SHP77 (cell line): ENCODE data around the gene MAIP1.
A peak's percentile ranks its signal among the peaks of the same experiment; 100 is the strongest.

ENCODE experiments used
- DNase-seq, 2 experiments: peaks; one replicate each; lab custom pipeline; 2025; lab: John Stamatoyannopoulos, UW

The MAIP1 gene

DNA sequence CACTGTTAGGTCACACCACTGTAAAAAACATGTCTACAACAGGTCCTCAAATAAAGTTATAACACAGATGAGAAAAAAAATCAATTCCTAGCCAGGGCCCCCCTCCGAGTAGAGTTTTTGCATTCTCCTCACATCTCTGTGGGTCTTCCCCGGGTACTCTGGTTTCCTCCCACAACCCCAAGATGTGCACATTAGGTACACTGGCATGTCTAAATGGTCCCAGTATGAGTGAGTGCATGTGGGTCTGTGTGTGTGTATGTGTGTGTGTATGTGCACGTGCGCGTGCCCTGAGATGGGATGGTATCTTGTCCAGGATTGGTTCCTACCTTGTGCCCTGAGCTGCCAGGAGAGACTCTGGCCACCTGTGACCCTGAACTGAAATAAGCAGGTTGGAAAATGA, 5.0 kb upstream of the MAIP1 start:
- no peak for DNase-seq

DNA sequence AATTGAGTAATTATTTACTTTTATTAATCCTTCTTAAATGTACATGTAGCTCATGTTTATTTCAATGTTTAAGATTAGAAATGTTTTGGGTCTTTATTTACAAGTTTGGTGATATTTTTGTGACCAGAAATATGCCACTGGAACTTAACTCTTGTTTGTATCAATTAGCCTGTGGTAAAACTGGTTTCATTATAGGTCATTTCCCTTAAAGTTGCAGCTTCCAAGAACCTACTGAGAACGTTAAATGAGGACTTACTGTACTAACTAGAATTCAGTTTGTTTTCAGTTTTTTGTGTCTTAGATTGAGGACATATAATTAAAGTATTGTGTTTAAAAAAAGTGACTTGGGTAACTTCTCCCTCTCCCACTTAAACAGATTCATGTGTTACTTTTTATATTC, 4.4 kb upstream of the MAIP1 start:
- DNase-seq: no peak

DNA sequence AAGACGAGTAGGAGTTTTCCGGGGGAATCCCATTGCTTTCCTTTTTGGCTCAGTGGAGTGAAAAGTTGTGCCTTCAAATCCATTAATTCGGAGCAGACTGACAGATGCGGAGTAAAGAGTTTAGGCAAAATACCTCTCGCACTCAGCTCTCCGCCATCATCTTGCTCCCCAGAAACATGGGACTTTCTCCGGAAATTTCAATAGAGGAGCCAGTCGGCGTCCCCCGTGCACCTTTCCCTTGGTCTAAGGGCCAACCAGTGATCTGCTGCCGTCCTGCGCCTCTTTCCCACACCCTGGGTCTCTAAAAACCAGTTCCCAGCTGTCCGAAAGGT, 409 bp upstream of the MAIP1 start:
- peak in 1 of 2 experiments; percentile 73 for DNase-seq

DNA sequence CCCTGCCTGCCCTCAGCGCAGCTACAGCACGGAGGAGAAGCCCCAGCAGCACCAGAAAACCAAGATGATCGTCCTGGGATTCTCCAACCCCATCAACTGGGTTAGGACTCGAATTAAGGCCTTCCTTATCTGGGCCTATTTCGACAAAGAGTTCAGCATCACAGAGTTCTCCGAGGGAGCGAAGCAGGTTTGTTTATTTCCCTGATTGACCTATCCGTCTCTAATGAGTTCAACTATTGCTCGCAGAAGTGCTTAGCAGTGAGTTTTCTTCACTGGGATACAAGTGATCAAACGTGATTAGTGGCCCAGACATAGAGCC, 639 bp downstream of the MAIP1 start:
- DNase-seq: no peak

DNA sequence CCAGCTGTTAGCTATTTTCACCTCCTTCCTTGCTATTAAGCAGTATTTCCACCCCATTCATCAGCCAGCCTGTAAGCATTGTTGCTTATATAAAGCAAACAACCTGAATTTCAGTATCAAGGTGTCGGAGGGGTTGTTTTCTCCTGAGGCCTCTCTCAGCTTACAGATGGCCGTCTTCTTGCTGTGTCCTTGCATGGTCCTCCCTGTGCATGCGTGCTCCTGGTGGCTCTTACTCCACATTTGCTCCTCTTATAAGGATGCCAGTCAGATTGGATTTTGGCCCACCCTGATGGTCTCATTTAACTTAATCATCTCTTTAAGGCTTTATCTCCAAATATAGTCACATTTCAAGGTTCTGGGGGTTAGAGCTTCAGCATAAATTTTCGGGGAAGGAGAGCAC, 2.6 kb downstream of the MAIP1 start:
- no peak for DNase-seq

DNA sequence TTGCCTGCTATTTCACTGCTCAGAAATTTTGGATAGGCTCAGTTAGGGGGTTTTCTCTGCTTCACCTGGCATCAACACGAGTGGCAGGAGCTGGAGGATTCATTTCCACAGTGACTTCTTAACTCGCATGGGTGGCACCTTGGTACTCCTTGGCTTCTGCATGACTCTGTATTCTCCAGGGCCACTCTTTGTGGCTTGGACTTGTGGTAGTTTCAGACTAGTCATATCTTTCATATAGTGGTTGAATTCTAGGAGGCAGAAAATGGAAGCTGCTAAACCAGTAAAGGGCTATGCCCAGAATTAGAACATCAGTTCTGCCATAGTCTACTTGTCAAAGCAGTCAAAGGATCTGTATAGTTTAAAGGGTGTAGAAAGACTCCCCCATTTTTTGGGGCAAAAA, 6.8 kb downstream of the MAIP1 start:
- no peak for DNase-seq

DNA sequence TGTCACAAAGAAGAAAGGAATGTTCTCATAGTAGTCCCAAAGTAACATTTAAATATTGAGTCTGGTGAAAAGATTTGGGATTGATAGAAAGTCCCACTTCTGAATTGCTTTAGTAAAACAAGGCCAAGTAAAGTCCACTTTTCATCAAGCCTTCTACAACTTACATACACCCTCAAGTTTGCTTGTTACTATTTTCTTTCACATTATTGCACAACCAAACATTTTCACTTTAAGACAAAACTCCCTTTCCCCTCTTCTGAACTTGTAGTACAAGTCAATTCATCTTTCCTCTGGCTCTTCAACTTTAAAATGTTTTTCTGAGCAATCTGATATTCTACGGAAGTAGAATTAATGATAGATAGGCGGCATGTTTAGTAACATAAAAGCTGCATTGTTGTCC, 11.0 kb downstream of the MAIP1 start:
- no peak for DNase-seq

DNA sequence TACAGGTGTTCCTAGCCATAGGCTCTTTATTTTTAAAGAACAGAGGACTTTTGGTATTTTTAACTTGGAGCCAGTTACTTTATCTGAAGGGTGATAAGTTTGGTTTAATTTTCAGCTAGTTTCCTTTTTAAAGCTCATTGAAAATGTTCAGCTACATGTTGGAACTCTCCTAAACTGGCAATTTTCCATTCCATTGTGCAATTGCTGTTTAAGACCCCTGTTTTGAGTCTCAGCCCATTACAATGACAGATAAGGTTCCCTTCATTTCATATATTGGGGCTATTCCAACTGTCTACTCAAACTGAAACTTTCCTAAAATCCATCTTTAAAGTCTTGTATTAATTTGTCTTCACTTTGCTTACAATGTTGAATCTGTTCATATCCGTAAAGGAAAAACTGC, 11.6 kb downstream of the MAIP1 start:
- no peak for DNase-seq

DNA sequence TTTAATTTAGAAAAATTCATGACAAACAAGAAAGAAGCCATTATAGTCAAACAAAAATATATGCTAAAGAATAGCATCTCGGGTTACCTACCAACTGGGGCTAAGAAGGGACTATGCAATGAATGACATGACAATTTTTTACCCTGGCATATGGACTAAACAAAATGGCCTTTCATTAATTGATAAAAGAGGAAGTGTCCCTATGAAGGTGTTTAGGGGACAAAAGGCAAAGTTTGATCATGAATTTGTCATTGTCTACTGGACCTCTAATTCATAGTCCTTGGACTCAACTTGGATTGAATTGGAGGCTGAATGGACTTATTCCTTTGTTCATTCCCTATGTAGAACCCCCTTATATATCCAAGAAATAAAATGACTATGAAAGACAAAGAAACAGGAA, 12.7 kb downstream of the MAIP1 start:
- no peak for DNase-seq

DNA sequence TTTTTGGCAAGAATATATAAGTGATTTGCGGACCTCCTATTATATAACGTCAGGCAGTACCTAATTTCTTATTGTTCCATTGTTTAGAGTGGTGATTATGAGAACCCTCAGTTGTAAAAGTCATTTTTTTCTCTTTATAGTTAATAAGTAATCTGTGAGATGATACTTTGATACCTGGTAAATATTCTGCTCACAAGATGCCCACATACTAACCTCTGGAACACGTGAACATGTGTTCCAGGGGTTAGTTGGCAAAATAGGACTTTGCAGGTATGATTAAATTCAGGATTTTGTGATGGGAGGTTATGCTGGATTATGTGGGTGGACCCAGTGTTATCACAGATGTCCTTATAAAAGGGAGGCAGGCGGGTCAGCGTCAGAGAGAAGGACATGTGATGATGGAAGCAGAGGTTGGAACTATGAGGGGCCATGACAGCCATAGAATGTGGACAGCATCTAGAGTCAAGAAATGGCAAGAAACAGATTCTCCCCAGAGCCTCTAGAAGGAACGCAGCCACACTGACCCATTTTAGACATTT, 16.8 kb downstream of the MAIP1 start:
- no peak for DNase-seq

DNA sequence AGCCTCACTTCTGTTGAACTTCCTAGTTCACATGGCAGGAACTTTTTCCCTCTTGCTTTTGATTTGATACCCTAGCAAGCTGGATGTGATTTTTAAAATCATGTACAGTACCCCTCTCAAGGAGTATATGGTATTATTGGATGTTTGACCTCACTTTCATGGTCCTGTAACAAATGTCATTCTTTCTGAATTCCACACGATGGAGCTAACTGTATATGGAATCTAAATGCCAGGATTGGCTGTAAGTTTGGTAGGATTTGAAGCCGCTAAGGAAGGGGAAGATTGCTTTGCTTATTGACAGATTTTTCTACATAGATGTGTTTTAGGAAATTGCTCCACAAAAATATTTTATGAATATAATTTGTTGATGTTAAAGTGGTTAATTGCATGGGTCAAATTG, 18.3 kb downstream of the MAIP1 start:
- DNase-seq: peak in 1 of 2 experiments; percentile 28

DNA sequence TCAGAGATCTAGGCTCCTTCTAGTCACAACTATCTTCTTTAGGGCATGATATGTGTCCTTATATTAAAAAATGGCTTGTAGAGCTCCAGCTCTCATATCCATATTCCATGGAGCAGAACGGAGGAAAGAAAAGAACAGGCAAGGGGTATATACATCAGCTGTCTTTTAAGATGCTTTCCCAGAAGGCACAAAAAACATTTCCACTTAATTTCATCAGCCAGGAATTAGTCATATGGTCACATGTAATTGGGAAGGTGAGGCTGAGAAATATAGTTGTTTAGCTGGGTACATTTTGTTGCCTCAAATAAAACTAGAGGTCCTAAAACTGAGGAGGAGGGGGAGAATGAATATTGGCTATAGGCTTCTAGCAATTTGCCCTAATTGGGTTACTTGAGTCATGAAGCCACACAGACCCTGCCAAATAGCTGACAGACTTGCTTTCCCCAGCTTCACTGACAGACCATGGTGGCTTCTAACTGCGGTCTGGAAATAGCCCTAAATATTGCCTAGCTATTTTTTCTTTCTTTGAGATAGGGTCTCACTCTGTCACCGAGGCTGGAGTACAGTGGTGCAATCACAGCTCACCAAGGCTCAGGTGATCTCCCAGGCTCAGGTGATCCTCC, 20.0 kb downstream of the MAIP1 start:
- no peak for DNase-seq

DNA sequence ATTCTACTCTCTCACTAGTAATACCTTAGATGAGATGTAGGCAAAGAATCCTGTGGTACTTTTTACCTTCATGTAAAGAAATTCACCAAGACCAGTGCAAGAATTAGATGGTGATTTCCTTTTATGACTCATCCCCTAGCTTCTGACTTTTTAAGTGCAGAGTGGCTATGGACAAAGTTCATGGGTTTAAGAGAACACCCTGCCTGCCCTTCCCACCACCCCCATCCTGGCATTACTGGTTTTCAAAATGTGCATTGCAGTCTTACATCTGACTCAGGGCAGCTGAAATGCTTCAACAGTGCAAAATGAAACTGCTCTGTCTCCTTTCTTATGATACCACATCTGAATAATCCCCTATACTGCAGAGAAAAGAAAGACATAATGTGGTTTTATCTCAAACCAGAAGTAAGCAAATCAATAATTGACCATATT, 22.6 kb downstream of the MAIP1 start:
- DNase-seq: no peak

DNA sequence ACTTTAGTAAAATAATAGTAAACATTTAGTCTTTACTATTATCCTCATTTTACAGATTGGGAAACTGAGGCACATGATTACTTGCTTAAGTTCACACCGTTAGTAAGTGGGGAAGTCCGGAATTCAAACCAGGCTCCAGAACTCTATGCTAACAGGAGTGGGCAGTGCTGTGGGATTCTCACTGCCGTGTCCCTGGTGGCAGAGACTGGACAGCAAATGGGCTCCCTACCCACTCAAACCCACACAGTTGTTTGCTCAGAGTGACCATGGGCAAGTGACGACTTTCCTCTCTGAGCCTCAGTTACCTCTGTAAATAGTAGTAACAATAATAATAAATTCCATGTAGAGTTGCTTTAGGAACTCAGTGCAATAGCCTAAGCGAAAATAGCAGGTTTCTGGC, 24.0 kb downstream of the MAIP1 start:
- DNase-seq: no peak

DNA sequence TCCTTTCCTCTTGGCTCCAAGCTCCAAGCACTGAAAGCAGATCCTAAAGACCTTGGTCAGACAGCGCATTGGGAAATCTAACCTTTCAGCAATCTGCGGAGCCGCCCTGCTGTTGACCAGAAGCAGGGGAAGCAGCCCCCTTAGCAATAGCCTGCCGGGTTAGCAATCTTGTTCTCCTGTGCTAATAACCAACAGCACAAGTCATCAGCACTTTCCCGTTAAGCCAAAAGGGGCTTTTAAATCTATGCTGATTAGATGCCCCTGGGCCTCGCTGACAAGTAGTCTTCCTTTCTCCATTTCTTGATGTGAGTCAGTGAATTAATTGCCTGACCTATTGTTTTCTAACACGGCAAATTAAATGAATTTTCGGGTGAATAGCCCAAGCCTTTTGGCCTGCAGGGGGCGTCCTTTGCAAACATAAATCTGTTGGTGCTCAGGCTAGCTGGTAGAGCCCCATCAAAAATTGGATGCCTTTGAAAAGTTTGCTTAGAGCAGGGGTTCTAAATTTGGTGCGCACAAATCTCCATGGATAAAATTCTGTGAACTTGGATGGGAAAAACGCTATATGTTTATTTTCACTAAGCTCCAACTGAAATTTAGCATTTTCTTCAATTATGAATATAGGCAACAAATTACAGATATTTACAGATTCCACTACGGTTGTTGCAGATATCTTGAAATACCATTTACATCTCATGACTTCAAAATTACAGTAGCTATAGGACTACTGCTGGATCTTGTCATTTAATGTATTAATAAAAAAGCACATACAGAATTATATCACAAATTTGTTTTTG, 24.6 kb downstream of the MAIP1 start:
- DNase-seq: peak; percentile 68 to 69

DNA sequence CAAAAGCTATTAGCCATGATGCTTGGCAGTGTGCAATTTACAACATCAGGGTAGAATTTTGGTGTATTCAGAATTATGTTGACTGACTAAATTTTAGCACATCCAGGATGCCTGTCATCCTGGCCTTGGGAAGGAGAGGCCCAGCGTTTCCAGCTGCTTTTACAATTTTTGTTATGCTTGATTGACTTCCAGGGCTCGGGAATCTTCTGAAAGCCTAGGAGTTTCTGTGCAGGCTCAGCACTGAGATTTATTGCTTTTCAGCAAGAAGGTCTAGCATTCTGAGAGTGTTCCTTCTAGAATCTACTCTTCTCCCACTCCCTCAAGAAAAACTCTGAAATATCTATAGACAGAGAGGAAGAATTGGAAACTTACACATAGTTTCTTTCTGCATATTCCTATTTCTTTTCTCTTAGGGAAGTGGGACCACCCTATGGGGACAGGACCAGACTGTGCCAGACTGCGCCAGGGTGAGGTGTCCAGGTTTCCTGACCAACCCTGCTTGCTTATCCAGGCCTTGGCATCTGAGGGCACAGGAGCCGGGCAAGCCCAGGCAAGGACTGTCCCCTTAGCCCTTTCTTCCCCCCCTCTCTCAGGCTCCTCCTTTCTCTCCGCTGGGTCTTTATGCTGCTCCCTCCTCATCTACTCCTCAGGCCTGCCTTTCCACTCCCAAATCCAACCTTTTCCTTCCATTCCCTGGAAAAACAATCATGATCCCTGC, 26.9 kb downstream of the MAIP1 start:
- no peak for DNase-seq

DNA sequence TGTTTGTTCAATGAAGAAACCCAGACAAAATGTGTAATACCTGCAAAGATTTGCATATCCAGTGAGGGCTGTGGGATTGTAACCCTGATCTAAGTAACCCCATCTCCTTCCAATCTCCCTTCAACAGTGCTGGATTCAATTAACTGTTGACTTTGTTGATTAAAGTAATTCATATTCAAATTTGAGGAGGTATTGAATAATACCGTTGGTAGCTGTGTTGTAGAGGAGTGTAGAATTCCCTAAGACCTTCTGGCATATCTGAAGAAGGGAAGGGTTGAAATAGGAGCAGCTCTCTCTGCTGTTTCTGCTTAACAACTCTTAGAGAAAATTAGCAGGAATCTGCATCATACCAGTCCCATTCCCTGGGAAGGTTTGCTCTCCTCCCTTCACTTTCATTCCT, 28.2 kb downstream of the MAIP1 start:
- no peak for DNase-seq

DNA sequence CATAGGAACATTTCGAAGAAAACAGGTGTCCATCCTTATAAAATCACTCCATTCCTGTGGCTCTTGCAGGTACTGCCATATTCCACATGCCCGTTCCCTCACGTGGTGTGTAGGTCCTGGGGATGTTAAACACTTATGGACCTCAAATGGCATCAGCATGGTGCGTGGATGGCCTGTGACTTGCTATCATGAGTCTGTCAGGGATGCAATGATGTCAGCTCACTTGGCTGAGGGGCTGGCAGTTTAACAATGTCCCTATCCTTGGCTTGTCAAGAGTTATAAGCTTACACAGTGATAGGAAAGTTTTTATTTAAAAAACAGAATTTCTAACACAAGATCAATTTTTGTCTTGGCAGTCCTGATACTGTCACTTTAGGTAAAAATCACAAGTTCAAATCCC, 28.8 kb downstream of the MAIP1 start:
- DNase-seq: no peak

DNA sequence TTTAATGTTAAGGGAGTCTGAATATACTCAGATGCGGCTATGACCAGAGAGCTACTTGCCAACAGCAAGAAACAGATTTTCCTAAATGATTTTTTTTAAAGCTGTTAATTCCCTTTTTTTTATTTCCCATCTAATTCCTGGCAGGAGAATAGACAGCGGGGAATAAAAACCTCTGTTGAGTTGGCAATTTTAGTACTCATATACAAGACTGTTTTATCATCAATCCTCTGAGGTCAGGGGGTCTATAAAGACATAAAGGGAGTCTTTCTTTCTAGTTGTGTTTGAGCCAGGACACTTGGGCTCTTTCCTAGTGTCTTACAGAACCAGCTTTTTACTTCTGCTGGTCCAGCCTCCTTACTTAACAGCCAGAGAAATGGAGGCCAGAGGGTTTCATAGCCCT, 29.4 kb downstream of the MAIP1 start:
- DNase-seq: no peak

DNA sequence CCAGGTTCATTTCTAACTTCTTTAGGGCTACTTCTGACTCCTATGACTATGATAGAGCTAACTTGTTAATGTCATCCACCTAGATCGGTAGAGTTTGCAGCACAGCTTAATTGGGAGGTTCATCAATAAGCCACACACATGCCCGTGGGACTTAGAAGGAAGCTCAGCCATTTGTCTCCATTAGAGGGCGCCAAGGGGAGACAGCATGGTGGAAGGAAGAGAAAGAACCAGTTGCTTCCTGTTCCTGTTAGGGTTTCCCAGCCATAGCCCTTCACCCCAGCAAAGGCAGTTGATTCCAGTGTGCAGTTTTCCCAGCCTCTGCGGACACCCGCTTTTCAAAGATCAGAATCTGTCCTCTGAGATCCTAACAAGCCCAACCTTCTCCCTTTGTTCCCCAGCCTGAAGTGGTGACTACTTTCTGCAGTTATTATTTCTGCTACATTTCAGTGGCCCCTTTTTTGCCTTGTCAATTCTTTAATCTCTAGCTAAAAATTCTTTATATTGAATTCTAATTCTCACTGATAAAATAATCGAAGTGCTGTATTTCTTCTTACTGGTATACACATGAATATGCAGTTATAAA, 30.3 kb downstream of the MAIP1 start:
- peak; percentile 70 to 76 for DNase-seq

DNA sequence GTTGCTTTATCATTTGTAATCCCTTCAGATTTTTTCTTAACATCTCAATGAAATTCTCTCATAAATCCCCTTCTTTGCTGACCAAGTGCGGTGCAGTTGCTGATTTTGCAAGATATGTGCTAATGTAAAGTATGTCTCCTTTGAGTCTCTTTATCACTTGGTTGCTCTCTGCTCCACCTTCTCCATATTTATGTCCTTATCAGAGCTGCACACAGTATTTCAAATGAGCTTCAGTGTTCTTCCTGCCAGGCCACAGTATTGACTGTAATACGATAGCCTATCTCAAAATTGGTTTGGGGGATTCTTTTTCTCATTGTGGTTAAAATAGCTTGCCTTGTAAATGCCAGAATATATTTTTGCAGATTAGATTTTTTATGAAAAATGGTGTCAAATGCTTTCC, 32.2 kb downstream of the MAIP1 start:
- DNase-seq: no peak

DNA sequence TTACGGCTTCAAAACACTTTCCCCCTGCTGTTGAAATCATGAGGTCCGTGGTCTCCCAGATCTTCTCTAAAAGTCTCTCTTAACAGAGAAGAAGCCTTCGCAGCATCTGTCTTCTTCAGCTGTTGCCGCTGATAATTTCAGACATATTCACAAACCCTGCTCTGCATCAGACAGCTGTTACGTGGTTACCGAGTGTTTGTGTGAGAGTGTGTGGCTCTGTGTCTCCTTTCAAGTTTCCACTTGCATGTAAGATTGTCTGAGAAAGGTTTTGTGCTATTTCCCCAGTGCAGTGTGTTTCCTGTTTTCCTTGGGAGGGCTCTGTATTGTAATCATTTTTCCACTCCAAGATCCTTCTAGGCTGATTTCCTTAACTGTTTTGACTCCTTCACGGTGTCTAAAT, 32.8 kb downstream of the MAIP1 start:
- DNase-seq: no peak

DNA sequence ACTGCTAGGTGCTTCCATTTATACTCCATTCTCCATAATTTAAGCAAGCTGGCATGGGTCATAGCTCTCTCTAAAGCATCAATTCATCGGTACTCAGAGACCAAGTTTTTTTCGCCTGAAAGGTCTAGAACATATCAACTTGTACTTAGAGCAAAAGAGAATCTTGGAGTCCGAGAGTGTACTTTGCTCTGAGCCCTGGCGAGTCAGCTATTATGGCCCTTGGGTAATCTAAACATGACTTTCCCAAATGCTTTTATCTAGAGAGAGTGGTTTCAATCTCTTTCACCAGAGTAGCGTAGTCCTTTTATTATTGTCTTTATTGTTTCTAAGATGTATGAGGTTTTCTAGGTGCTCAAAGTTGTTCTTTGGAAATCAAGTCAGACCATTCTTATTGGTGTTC, 34.4 kb downstream of the MAIP1 start:
- no peak for DNase-seq
